H1 (cell line): ENCODE data around the gene FNDC3A. TPM values are rescaled to one million over a fixed set of nuclear protein-coding genes. Genes with fewer than 3 reads are reported as not detected.

Experiments used
- CTCF ChIA-PET: fragments of 300-600 bp; sonication (Branson Sonifier 250); formaldehyde crosslinking; loops from one replicate; lab custom pipeline; 2021; ENCODE audit not compliant: partially characterized antibody; lab: Charles Lee
- POLR2A ChIA-PET: fragments of 300-600 bp; sonication (Branson Sonifier 250); formaldehyde crosslinking; loops from one replicate; lab custom pipeline; 2021; ENCODE audit warnings: inconsistent platforms; ENCODE audit not compliant: partially characterized antibody; lab: Charles Lee
- DNase-seq, 2 experiments: peaks; one replicate each; pipeline versions ENCODE4 v3.0.0 to v3.0.0-alpha.2; 2010 to 2022; ENCODE audit warnings: low spot score in 2 of 2, low read depth in 1 of 2, mixed read lengths in 1 of 2
- FAIRE-seq: peaks from 2 replicates; lab custom pipeline; 2011; peaks lifted over from hg19 to GRCh38; lab: Jason Lieb, UNC
- H2AFZ ChIP-seq: 2 replicates; pipeline ENCODE4 v1.8.1; 2012; ENCODE audit warnings: low read length, inconsistent platforms
- H2AK5ac ChIP-seq: 2 replicates; pipeline ENCODE4 v1.6.1; 2013; ENCODE audit warnings: low read depth, low read length
- H2BK120ac ChIP-seq: replicated peaks from 2 replicates; pipeline ENCODE3; 2013; ENCODE audit warnings: low read depth, low read length, inconsistent platforms
- H2BK12ac ChIP-seq: 2 replicates; pipeline ENCODE4 v1.6.1; 2013; ENCODE audit warnings: low read depth, low read length
- H2BK15ac ChIP-seq: 2 replicates; pipeline ENCODE4 v1.6.1; 2013; ENCODE audit warnings: low read length
- H2BK20ac ChIP-seq: 2 replicates; pipeline ENCODE4 v1.6.1; 2013; ENCODE audit warnings: low read length
- H2BK5ac ChIP-seq: 2 replicates; pipeline ENCODE4 v1.6.1; 2013; ENCODE audit warnings: low read depth, low read length
- H3K14ac ChIP-seq: 2 replicates; pipeline ENCODE4 v1.6.1; 2013; ENCODE audit warnings: inconsistent platforms; ENCODE audit not compliant: insufficient read length
- H3K18ac ChIP-seq: 2 replicates; pipeline ENCODE4 v1.6.1; 2013; ENCODE audit warnings: low read length; ENCODE audit errors: extremely low read depth
- H3K23ac ChIP-seq: 2 replicates; pipeline ENCODE4 v1.6.1; 2013; ENCODE audit warnings: inconsistent platforms; ENCODE audit not compliant: insufficient read length
- H3K23me2 ChIP-seq: 2 replicates; pipeline ENCODE4 v1.6.1; 2013; ENCODE audit warnings: low read depth, low read length
- H3K27ac ChIP-seq: 2 replicates; pipeline ENCODE4 v1.6.1; 2011; ENCODE audit warnings: low read depth, low read length, inconsistent platforms
- H3K27me3 ChIP-seq, 4 experiments: replicated peaks in 1 of 4; 1 replicate in 1 of 4; 2 replicates in 3 of 4; pipeline versions ENCODE4 v1.6.1 to v1.8.1; 2011 to 2013; ENCODE audit warnings: low read length in 3 of 4, mild to moderate bottlenecking in 3 of 4, inconsistent platforms in 2 of 4, mixed read lengths in 2 of 4, moderate library complexity in 1 of 4; ENCODE audit not compliant: control insufficient read depth in 3 of 4, insufficient read depth in 3 of 4; ENCODE audit errors: extremely low read depth in 1 of 4
- H3K36me3 ChIP-seq, 4 experiments: 2 replicates each; pipeline versions ENCODE4 v1.6.1 to v1.8.1; 2011 to 2013; ENCODE audit warnings: mild to moderate bottlenecking in 4 of 4, low read length in 3 of 4, moderate library complexity in 2 of 4, control low read depth in 1 of 4, inconsistent platforms in 1 of 4; ENCODE audit not compliant: insufficient read depth in 4 of 4, control insufficient read depth in 2 of 4
- H3K4ac ChIP-seq: replicated peaks from 2 replicates; pipeline ENCODE3; 2013; ENCODE audit warnings: low read length, low read depth, mixed read lengths, inconsistent platforms; ENCODE audit not compliant: insufficient read length
- H3K4me1 ChIP-seq, 4 experiments: replicated peaks in 1 of 4; 1 replicate in 1 of 4; 2 replicates in 3 of 4; pipeline versions ENCODE4 v1.6.1 to v1.8.1; 2011 to 2013; ENCODE audit warnings: low read length in 3 of 4, inconsistent platforms in 2 of 4, mixed read lengths in 1 of 4; ENCODE audit not compliant: insufficient read depth in 4 of 4, control insufficient read depth in 3 of 4
- H3K4me2 ChIP-seq, 2 experiments: 2 replicates each; pipeline versions ENCODE4 v1.6.1 to v1.8.1; 2011 to 2013; ENCODE audit warnings: low read depth in 2 of 2, low read length in 2 of 2, control low read depth in 1 of 2, inconsistent platforms in 1 of 2, mild to moderate bottlenecking in 1 of 2; ENCODE audit not compliant: insufficient read depth in 1 of 2
- H3K4me3 ChIP-seq, 4 experiments: fragments of 200-600, 300-600 bp in 1 of 4; sonication (generic), shearing (Covaris generic), sonication (Bioruptor Twin) in 1 of 4; 2 replicates each; pipeline versions ENCODE4 v1.5.1 to v1.8.1; 2011 to 2016; ENCODE audit warnings: low read length in 4 of 4, low read depth in 3 of 4, control low read depth in 2 of 4, inconsistent platforms in 2 of 4, mild to moderate bottlenecking in 2 of 4, mixed read lengths in 1 of 4, moderate library complexity in 1 of 4; ENCODE audit not compliant: insufficient read depth in 2 of 4; ENCODE audit errors: extremely low read depth in 1 of 4
- H3K56ac ChIP-seq: replicated peaks from 2 replicates; pipeline ENCODE3; 2013; ENCODE audit warnings: low read depth, mild to moderate bottlenecking, mixed read lengths, low read length, inconsistent platforms; ENCODE audit not compliant: insufficient read length
- H3K79me1 ChIP-seq: 2 replicates; pipeline ENCODE4 v1.6.1; 2013; ENCODE audit warnings: low read depth, low read length, control low read depth
- H3K79me2 ChIP-seq, 2 experiments: 2 replicates each; pipeline versions ENCODE4 v1.6.1 to v1.8.1; 2012 to 2013; ENCODE audit warnings: low read length in 2 of 2, mild to moderate bottlenecking in 2 of 2, inconsistent platforms in 1 of 2; ENCODE audit not compliant: insufficient read depth in 2 of 2, control insufficient read depth in 1 of 2
- H3K9ac ChIP-seq, 4 experiments: replicated peaks in 1 of 4; 1 replicate in 1 of 4; 2 replicates in 3 of 4; pipeline versions ENCODE4 v1.6.1 to v1.8.1; 2011 to 2013; ENCODE audit warnings: low read depth in 3 of 4, low read length in 3 of 4, control low read depth in 2 of 4, mild to moderate bottlenecking in 2 of 4, moderate library complexity in 2 of 4, inconsistent platforms in 1 of 4; ENCODE audit errors: extremely low read depth in 1 of 4
- H3K9me3 ChIP-seq, 2 experiments: 2 replicates each; pipeline versions ENCODE4 v1.6.1 to v1.8.1; 2012 to 2013; ENCODE audit warnings: mild to moderate bottlenecking in 2 of 2, moderate library complexity in 2 of 2, control low read depth in 1 of 2, inconsistent platforms in 1 of 2, low read depth in 1 of 2, low read length in 1 of 2, mixed read lengths in 1 of 2; ENCODE audit not compliant: insufficient read depth in 2 of 2
- H4K20me1 ChIP-seq, 2 experiments: replicated peaks in 1 of 2; 2 replicates each; pipeline versions ENCODE3 to v1.8.1; 2011 to 2013; ENCODE audit warnings: inconsistent platforms in 2 of 2, low read length in 2 of 2, mild to moderate bottlenecking in 1 of 2; ENCODE audit not compliant: insufficient read depth in 2 of 2, control insufficient read depth in 1 of 2
- H4K5ac ChIP-seq: 2 replicates; pipeline ENCODE4 v1.6.1; 2013; ENCODE audit warnings: low read length, low read depth, mixed read lengths, inconsistent platforms; ENCODE audit not compliant: insufficient read length
- H4K8ac ChIP-seq: 2 replicates; pipeline ENCODE4 v1.8.0; 2013; ENCODE audit warnings: mild to moderate bottlenecking, moderate library complexity, low read length, inconsistent platforms; ENCODE audit not compliant: insufficient read depth; ENCODE audit errors: extremely low read depth
- H4K91ac ChIP-seq: replicated peaks from 2 replicates; pipeline ENCODE3; 2013; ENCODE audit warnings: low read length, mixed read lengths, inconsistent platforms; ENCODE audit not compliant: insufficient read length
- BACH1 ChIP-seq: IDR thresholded peaks from 2 replicates; pipeline ENCODE4 v1.6.1; 2012; ENCODE audit warnings: low read length, improper control_type of control experiment
- CHD2 ChIP-seq: IDR thresholded peaks from 2 replicates; pipeline ENCODE4 v1.6.1; 2012; ENCODE audit warnings: low read length, improper control_type of control experiment
- FOSL1 ChIP-seq: IDR thresholded peaks from 2 replicates; pipeline ENCODE4 v1.6.1; 2011; ENCODE audit warnings: mild to moderate bottlenecking, low read depth, low read length, moderate library complexity; ENCODE audit not compliant: insufficient read depth
- HDAC2 ChIP-seq, 2 experiments: fragments of 300-600 bp in 1 of 2; sonication (generic) in 1 of 2; IDR thresholded peaks; 2 replicates each; pipeline ENCODE4 v1.6.1; 2011 to 2012; ENCODE audit warnings: low read depth in 2 of 2, low read length in 2 of 2, mild to moderate bottlenecking in 2 of 2, moderate library complexity in 2 of 2, borderline replicate concordance in 1 of 2, inconsistent platforms in 1 of 2
- HDAC6 ChIP-seq: IDR thresholded peaks from one replicate; pipeline ENCODE4 v1.7.1; 2012; ENCODE audit warnings: low read depth, mild to moderate bottlenecking, inconsistent platforms, low read length, moderate library complexity
- KDM5A ChIP-seq: fragments of 200-600 bp; IDR thresholded peaks from 2 replicates; pipeline ENCODE4 v1.7.1; 2012; ENCODE audit warnings: mild to moderate bottlenecking, low read length, inconsistent platforms, mixed read lengths
- MAX ChIP-seq: IDR thresholded peaks from 2 replicates; pipeline ENCODE4 v1.6.1; 2012; ENCODE audit warnings: inconsistent platforms
- RAD21 ChIP-seq, 2 experiments: IDR thresholded peaks in 1 of 2; conservative IDR thresholded peaks in 1 of 2; 2 replicates each; pipeline ENCODE4 v1.6.1; 2011; ENCODE audit warnings: low read depth in 2 of 2, low read length in 2 of 2, improper control_type of control experiment in 1 of 2, inconsistent platforms in 1 of 2, mild to moderate bottlenecking in 1 of 2, moderate library complexity in 1 of 2
- RXRA ChIP-seq: IDR thresholded peaks from 2 replicates; pipeline ENCODE4 v1.6.1; 2011; ENCODE audit warnings: low read depth, mild to moderate bottlenecking, low read length, moderate library complexity; ENCODE audit not compliant: insufficient read depth
- SUZ12 ChIP-seq: fragments of 200-600 bp; sonication (generic); IDR thresholded peaks from 2 replicates; pipeline ENCODE4 v1.6.1; 2012; ENCODE audit warnings: mild to moderate bottlenecking, inconsistent platforms, low read length, moderate library complexity, mixed read lengths
- TEAD4 ChIP-seq: IDR thresholded peaks from 2 replicates; pipeline ENCODE4 v1.6.1; 2012; ENCODE audit warnings: low read depth, low read length, inconsistent platforms, mixed read lengths
- WGBS, 2 experiments: shearing (Covaris generic) in 1 of 2; methylation state at CpG; one replicate each; pipeline versions ENCODE4 v1.1.6 to v1.1.7; 2013 to 2015; ENCODE audit warnings: low lambda C conversion rate in 2 of 2, mixed read lengths in 2 of 2, inconsistent platforms in 1 of 2, low coverage in 1 of 2, missing lambda C conversion rate in 1 of 2; ENCODE audit not compliant: insufficient replicate concordance in 2 of 2, insufficient coverage in 1 of 2, insufficient read length in 1 of 2; ENCODE audit errors: extremely low coverage in 1 of 2, missing lambda C conversion rate in 1 of 2; 5-methylcytosine and 5-hydroxymethylcytosine counted together
- polyA plus RNA-seq, 7 experiments: library from polyadenylated mRNA; depleted of rRNA in 3 of 7; stranded (reverse) in 5 of 7; unstranded in 2 of 7; fragments of >200 nt in 5 of 7; fragments of 200-250 nt in 2 of 7; gene quantifications; 1 replicate in 5 of 7; 2 replicates in 1 of 7; 4 replicates in 1 of 7; pipeline versions ENCODE4 v1.2.1 to v1.2.3, GENCODE V29; 2011 to 2013; ENCODE audit warnings: missing spikeins in 2 of 7, mixed read lengths in 2 of 7
- total RNA-seq: library from RNA; stranded (reverse); fragmentation: NEBNext Ultra II Directional; extraction: Animal tissue kit (Norgen Biotek cat#: 25700); gene quantifications from 2 replicates; pipeline ENCODE4 v1.2.1, GENCODE V29; 2021
- TF ChIP-seq, protein P1 (sequence below): IDR thresholded peaks from 2 replicates; pipeline ENCODE4 v1.6.1; 2011; ENCODE audit warnings: low read length, improper control_type of control experiment

FNDC3A gene
- total and polyA plus RNA-seq, 2 of the 8 experiments (the other 6 are each of a cell fraction or from before 2014, with no cell fraction given): 14.6 to 26.0 TPM

DNA sequence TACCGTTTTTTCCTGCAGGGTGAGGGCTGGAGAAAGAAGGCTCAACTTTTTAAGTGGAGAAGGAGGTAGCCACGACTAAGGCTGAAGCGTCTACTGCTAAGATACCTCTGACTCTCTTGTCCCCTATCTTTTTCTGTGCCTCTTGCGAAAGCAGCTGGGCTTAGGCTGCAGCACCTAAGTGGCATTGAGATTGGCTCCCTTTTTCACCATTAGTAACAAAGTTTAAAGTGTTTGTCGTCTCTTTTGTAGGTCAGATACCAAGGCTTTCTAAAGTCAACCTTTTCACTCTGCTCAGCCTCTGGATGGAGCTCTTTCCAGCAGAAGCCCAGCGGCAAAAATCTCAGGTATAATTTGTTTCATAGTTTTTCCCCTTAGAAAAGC is 272.9 kb downstream of the FNDC3A start:
- no peak overlapping the region for H2AK5ac ChIP-seq
- no peak overlapping the region for H3K23ac ChIP-seq
- peak in 1 of 2 experiments; percentile 46 for DNase-seq
- H3K79me1 ChIP-seq: no peaks in the 10 kb centered on the region; the same call in 1 of the 2 replicates
- no peak overlapping the region for H3K4ac ChIP-seq
- FAIRE-seq: peak; percentile 7
- no peak overlapping the region for H3K14ac ChIP-seq
- no peak overlapping the region for H2BK5ac ChIP-seq
- H3K79me2 ChIP-seq: no peaks in the 10 kb centered on the region
- H3K4me2 ChIP-seq: peak overlapping the region; percentile 91 to 100
- no peak overlapping the region for H4K5ac ChIP-seq
- no peak overlapping the region for H3K27ac ChIP-seq
- no peaks in the 10 kb centered on the region for H3K27me3 ChIP-seq
- H3K23me2 ChIP-seq: peaks cover 12% of the 10 kb centered on the region
- WGBS, 2 experiments: 21% methylated on average over 6 of the region's 6 CpGs; no CpG with 5 or more reads in 1 of the 2 experiments
- no peak overlapping the region for H3K56ac ChIP-seq
- no peak overlapping the region for H3K18ac ChIP-seq
- H3K9ac ChIP-seq: peak overlapping the region in 3 of 4 experiments; percentile 59 to 67 (median 60); a peak in 4 of 7 replicates
- H3K4me3 ChIP-seq: peak overlapping the region; percentile 72 to 88 (median 82)
- no peak overlapping the region for H2BK12ac ChIP-seq
- H4K91ac ChIP-seq: peak overlapping the region; percentile 19
- H4K20me1 ChIP-seq: no peaks in the 10 kb centered on the region
- no peaks in the 10 kb centered on the region for H3K9me3 ChIP-seq
- H2BK15ac ChIP-seq: no peak overlapping the region
- no peaks in the 10 kb centered on the region; a peak in 1 of 7 replicates for H3K4me1 ChIP-seq
- CTCF ChIA-PET: interaction anchor here (1.0 to 2.6 kb wide), 5 partner anchors 8 to 31 kb away, joined by 4 to 27 read pairs (median 8); no protein-coding TSS in a partner anchor
- no peaks in the 10 kb centered on the region for H3K36me3 ChIP-seq
- H4K8ac ChIP-seq: peak overlapping the region; percentile 30; the same call in 1 of the 2 replicates
- no peak overlapping the region for H2BK20ac ChIP-seq
- H2AFZ ChIP-seq: peak overlapping the region; percentile 96
- POLR2A ChIA-PET: interaction anchor here (1.3 to 1.9 kb wide), 3 partner anchors 9 to 16 kb away, joined by 3 to 5 read pairs (median 3); no protein-coding TSS in a partner anchor
- no peak overlapping the region for H2BK120ac ChIP-seq
- TF ChIP-seq HDAC2 (IDR thresholded peaks at IDR 0.05; ENCODE audit: borderline replicate concordance in 1 of 2, low read depth in 2 of 2, low read length in 2 of 2) (no peak), RAD21 (IDR thresholded peaks at IDR 0.05 in 1 of 2, conservative IDR thresholded peaks at IDR 0.05 in 1 of 2; ENCODE audit: low read depth in 2 of 2, low read length in 2 of 2) (no peak), RXRA (no peak), BACH1 (no peak), MAX (no peak), HDAC6 (no peak), FOSL1 (no peak), SUZ12 (no peak), CHD2 (no peak), TEAD4 (no peak), KDM5A (no peak)
- TF ChIP-seq, protein P1, sequence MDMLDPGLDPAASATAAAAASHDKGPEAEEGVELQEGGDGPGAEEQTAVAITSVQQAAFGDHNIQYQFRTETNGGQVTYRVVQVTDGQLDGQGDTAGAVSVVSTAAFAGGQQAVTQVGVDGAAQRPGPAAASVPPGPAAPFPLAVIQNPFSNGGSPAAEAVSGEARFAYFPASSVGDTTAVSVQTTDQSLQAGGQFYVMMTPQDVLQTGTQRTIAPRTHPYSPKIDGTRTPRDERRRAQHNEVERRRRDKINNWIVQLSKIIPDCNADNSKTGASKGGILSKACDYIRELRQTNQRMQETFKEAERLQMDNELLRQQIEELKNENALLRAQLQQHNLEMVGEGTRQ: no peak
